Measurements from ENCODE around the gene SH3GLB1.

DNA sequence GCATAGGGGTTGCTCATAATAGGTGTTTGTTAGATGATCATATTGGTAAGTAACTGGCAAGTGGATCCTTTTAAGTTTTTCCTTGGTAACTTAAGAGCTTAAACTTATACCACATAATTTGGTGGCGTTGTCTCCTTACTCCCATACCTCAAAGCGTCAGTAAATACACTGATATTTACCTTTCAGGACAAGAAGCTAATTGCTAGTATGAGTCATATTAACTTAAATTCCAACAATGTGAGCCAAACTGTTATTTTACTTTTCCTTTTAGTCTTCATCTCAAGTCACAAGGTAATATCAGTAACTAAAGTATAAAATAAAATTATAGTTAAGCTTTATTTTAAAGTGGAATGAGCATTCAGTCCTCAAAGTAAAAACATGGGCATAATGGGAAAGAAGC is 9.0 kb upstream of the SH3GLB1 start:
- TF ChIP-seq EZH2 (IDR thresholded peaks at IDR 0.05; ENCODE audit: borderline replicate concordance), result no peak
- TF ChIP-seq, protein P1, sequence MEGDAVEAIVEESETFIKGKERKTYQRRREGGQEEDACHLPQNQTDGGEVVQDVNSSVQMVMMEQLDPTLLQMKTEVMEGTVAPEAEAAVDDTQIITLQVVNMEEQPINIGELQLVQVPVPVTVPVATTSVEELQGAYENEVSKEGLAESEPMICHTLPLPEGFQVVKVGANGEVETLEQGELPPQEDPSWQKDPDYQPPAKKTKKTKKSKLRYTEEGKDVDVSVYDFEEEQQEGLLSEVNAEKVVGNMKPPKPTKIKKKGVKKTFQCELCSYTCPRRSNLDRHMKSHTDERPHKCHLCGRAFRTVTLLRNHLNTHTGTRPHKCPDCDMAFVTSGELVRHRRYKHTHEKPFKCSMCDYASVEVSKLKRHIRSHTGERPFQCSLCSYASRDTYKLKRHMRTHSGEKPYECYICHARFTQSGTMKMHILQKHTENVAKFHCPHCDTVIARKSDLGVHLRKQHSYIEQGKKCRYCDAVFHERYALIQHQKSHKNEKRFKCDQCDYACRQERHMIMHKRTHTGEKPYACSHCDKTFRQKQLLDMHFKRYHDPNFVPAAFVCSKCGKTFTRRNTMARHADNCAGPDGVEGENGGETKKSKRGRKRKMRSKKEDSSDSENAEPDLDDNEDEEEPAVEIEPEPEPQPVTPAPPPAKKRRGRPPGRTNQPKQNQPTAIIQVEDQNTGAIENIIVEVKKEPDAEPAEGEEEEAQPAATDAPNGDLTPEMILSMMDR (IDR thresholded peaks at IDR 0.05; ENCODE audit: poor library complexity), result no peak

All from hepatocyte (in vitro differentiated cells).